ENCODE results near the gene MAP1S. TPM values are rescaled to one million over a fixed set of nuclear protein-coding genes. Genes with fewer than 3 reads are reported as not detected.

MAP1S gene
- total and polyA plus RNA-seq, 2 of the 13 experiments (the other 11 are each of a cell fraction or from before 2014, with no cell fraction given): 3.8 to 7.3 TPM

GRCh38 chr19:17684256-17684655 lies 35.0 kb upstream of the MAP1S start:
- Histone ChIP-seq H3K36me3 (replicated peaks in 1 of 2; ENCODE audit: control insufficient read depth in 1 of 2, insufficient read depth in 2 of 2, low read length in 2 of 2) (no peaks in the 10 kb centered on the region), H3K4me1 (ENCODE audit: insufficient read depth, low read length) (no peaks in the 10 kb centered on the region), H3K27me3 (ENCODE audit: control insufficient read depth in 1 of 2, insufficient read depth in 2 of 2, low read length in 2 of 2) (peaks cover 3 to 31% of the 10 kb centered on the region in 2 experiments; a peak in 4 of 5 replicates), H3K4me3 (replicated peaks in 1 of 3; ENCODE audit: insufficient read depth in 1 of 3, low read depth in 2 of 3, low read length in 3 of 3) (no peak overlapping the region), H3K4me2 (ENCODE audit: low read depth, low read length) (no peak overlapping the region), H3K27ac (ENCODE audit: extremely low read length, insufficient read depth, low read length) (no peak overlapping the region), H3K9me3 (ENCODE audit: low read length) (no peaks in the 10 kb centered on the region), H3K79me2 (ENCODE audit: insufficient read depth, low read length) (no peaks in the 10 kb centered on the region), H4K20me1 (ENCODE audit: insufficient read depth, low read length) (peaks cover 4% of the 10 kb centered on the region; the same call in 1 of the 2 replicates), H3K9ac (ENCODE audit: insufficient read depth, low read depth, low read length) (no peak overlapping the region), H2AFZ (ENCODE audit: low read length) (no peak overlapping the region)
- ChIA-PET CTCF (ENCODE audit: low intra/inter-chr PET ratio, low total read pairs) (no interaction called here), POLR2A (no interaction called here)
- no peak for ATAC-seq
- TF ChIP-seq RAD51 (IDR thresholded peaks at IDR 0.05; ENCODE audit: borderline replicate concordance) (no peak), PRDM15 (CRISPR knock-in tag; IDR thresholded peaks at IDR 0.05) (no peak), NPAS2 (CRISPR knock-in tag; IDR thresholded peaks at IDR 0.05; ENCODE audit: borderline replicate concordance) (no peak), PRDM10 (CRISPR knock-in tag; IDR thresholded peaks at IDR 0.05; ENCODE audit: low read depth) (no peak), HNF1A (IDR thresholded peaks at IDR 0.05; ENCODE audit: low read depth) (no peak), HNF1A (CRISPR knock-in tag; IDR thresholded peaks at IDR 0.05; ENCODE audit: borderline replicate concordance) (no peak), ZKSCAN8 (CRISPR knock-in tag; IDR thresholded peaks at IDR 0.05; ENCODE audit: borderline replicate concordance) (0 out of 2 replicates have a peak, but pooled peaks have one; percentile 65), ELF4 (CRISPR knock-in tag; IDR thresholded peaks at IDR 0.05; ENCODE audit: borderline replicate concordance) (no peak), THAP9 (CRISPR knock-in tag; IDR thresholded peaks at IDR 0.05; ENCODE audit: borderline replicate concordance) (no peak)
- intact Hi-C loops (cut with micrococcal nuclease; ENCODE audit: unreplicated experiment) (no loop called here), in situ Hi-C loops (cut with HindIII; ENCODE audit: extremely low pct_ligation_motif_present, low pct_unique_long_range_greater_than_20kb) (no loop called here)
- BruUV-seq (replicated peaks): no TSS peak
- DNase-seq (ENCODE audit: low spot score): no peak
- no peak for FAIRE-seq
- 47% methylated on average over 4 of the region's 4 CpGs for WGBS (ENCODE audit: low lambda C conversion rate)
